ENCODE results near the gene PRG2. TPM values are rescaled to one million over a fixed set of nuclear protein-coding genes. Genes with fewer than 3 reads are reported as not detected.

PRG2 gene
- total RNA-seq, 2 donors from 2014 or later = 0.55 to 0.92 TPM

DNA sequence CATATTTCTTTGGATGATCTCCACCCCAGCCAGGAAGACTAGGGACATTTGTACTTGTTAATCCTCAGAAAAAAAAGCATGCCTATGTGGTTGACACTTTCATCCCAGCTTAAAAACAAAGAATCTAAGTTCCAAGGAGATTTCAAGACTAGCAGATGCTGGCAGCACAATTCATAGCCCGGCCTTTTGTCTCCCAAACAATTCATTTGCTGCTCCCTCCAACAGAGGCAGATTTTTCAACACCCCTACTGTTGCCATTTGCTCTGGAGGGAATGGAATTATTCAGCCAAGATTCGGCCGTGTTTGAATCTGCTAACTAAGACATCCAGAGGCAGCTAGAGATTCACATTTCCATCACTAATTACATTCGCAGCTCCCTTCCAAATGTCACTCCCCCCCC, 37.0 kb downstream of the PRG2 start:
- Mint-ChIP-seq H3K27ac (no peak overlapping the region), H3K27me3 (peaks cover 15% of the 10 kb centered on the region), H3K4me3 (no peak overlapping the region), H3K4me1 (peaks cover 6% of the 10 kb centered on the region), H3K36me3 (ENCODE audit: low read depth) (peaks cover 5% of the 10 kb centered on the region)
- ATAC-seq (no peak), DNase-seq (no peak)
- H3K9me3 ChIP-seq (ENCODE audit: control insufficient read depth, low read length, poor library complexity, severe bottlenecking) = no peaks in the 10 kb centered on the region

DNA sequence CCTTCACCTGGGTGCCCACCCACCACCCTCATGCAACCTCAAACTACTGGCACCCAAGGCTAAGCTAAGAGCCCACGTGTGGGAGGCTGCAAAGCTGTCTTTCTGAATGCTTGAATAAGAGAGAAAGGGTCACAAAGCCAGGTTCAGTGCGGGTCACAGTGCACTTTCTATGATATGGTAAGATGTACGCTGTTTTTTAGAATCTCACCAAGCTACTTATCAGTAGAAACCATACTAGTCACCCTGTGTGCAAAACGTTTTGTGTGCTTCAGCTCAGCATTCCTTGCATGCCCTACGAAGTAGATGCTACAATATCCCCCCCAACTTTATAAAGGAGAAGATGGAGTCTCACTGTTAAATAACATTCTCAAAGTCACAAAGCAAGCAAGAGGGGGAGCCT, 37.4 kb downstream of the PRG2 start:
- no peak for ATAC-seq
- Mint-ChIP-seq H3K4me3 (no peak overlapping the region), H3K36me3 (ENCODE audit: low read depth) (peaks cover 5% of the 10 kb centered on the region), H3K27me3 (peaks cover 15% of the 10 kb centered on the region), H3K27ac (no peak overlapping the region), H3K4me1 (peaks cover 6% of the 10 kb centered on the region)
- no peaks in the 10 kb centered on the region for H3K9me3 ChIP-seq (ENCODE audit: control insufficient read depth, low read length, poor library complexity, severe bottlenecking)
- no peak for DNase-seq

- ATAC-seq (peak; percentile 63), DNase-seq (peak; percentile 45 to 67 (median 58))
- peaks cover 12% of the 10 kb centered on the region for H3K27me3 Mint-ChIP-seq
- peaks cover 8% of the 10 kb centered on the region for H3K4me1 Mint-ChIP-seq
- peak overlapping the region; percentile 21 for H3K27ac Mint-ChIP-seq
- H3K4me3 Mint-ChIP-seq = no peak overlapping the region
- H3K9me3 ChIP-seq (ENCODE audit: control insufficient read depth, low read length, poor library complexity, severe bottlenecking) = no peaks in the 10 kb centered on the region
- peaks cover 3% of the 10 kb centered on the region for H3K36me3 Mint-ChIP-seq (ENCODE audit: low read depth)
These were observed 40.8 kb downstream of the PRG2 start for GRCh38 chr11:57349491-57350274.

DNA sequence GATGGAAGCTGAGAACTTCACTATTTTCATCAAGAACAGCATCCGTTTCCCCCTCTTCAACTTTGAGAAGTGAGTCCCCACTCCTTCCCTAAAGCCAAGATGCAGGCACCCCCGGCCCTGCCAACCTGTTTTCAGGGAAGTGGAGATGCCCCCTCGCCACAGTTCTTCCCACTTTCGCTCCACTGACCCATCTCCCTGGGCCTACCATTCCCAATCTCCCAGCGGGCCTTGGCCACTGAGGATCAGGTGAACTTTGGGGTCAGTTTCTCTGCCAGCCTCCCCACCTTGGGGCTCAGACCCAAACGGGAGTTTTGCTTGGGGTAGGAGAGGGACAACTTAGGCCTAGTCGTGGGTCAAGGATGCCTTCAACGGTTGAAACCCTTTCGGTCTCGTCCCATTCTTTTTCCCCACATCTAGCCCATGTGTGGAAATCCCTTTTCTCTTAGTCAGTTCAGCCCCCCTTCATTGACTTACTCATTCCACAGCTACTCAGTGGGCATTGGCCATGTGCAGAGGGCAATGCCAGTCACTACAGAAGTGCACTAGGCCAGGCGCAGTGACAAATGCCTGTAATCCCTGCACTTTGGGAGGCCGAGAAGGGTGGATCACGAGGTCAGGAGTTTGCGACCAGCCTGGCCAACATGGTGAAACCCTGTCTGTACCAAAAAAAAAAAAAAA, 41.7 kb downstream of the PRG2 start:
- no peaks in the 10 kb centered on the region for H3K36me3 Mint-ChIP-seq (ENCODE audit: low read depth)
- peaks cover 5% of the 10 kb centered on the region for H3K4me1 Mint-ChIP-seq
- DNase-seq (no peak), ATAC-seq (no peak)
- H3K9me3 ChIP-seq (ENCODE audit: control insufficient read depth, low read length, poor library complexity, severe bottlenecking) = no peaks in the 10 kb centered on the region
- H3K27ac Mint-ChIP-seq = peak overlapping the region; percentile 49
- H3K4me3 Mint-ChIP-seq = no peak overlapping the region
- peaks cover 5% of the 10 kb centered on the region for H3K27me3 Mint-ChIP-seq

GRCh38 chr11:57348052-57348451, 42.4 kb downstream of the PRG2 start:
- H3K27ac Mint-ChIP-seq = no peak overlapping the region
- no peak overlapping the region for H3K4me3 Mint-ChIP-seq
- DNase-seq = no peak
- H3K9me3 ChIP-seq (ENCODE audit: control insufficient read depth, low read length, poor library complexity, severe bottlenecking) = no peaks in the 10 kb centered on the region
- peaks cover 5% of the 10 kb centered on the region for H3K4me1 Mint-ChIP-seq
- ATAC-seq = no peak
- H3K27me3 Mint-ChIP-seq = peaks cover 2% of the 10 kb centered on the region
- H3K36me3 Mint-ChIP-seq (ENCODE audit: low read depth) = no peaks in the 10 kb centered on the region

GRCh38 chr11:57347336-57347735, 43.1 kb downstream of the PRG2 start:
- ATAC-seq (no peak), DNase-seq (no peak)
- Mint-ChIP-seq H3K27ac (peak overlapping the region; percentile 63), H3K4me1 (peaks cover 5% of the 10 kb centered on the region), H3K36me3 (ENCODE audit: low read depth) (no peaks in the 10 kb centered on the region), H3K4me3 (no peak overlapping the region), H3K27me3 (no peaks in the 10 kb centered on the region)
- H3K9me3 ChIP-seq (ENCODE audit: control insufficient read depth, low read length, poor library complexity, severe bottlenecking) = no peaks in the 10 kb centered on the region

DNA sequence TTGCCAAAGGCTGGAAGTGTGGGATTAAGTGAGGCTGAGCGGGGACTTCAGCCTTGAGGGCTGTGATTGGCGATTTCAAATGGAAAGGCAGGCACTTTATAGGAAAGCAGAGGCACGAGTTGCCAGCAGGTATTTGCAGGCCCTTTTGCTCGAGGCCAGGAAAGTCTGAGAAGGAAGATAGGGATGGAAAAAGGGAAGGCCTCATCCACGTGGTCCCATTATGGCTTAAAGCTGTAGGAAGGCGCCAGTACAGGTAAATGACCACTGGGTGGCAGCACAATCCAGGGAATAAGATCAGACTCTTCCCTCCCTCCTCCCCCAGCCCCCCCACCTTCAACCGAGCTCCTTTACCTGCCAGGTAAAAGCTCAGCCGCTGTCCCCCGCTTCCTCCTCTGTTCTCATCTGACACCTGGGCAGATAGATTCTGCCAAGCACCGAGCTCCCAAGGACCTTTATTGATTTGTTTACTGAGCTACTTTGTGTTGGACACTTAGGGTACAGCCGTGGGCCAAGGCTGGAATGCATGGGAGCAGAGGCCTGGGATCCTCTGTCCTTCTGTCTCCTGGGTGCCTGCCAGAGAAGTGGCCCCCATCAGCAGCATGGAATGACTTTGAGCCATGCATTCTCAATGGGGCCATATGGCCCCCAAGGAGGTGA, 44.8 kb downstream of the PRG2 start:
- no peaks in the 10 kb centered on the region for H3K9me3 ChIP-seq (ENCODE audit: control insufficient read depth, low read length, poor library complexity, severe bottlenecking)
- H3K27me3 Mint-ChIP-seq = peaks cover 8% of the 10 kb centered on the region
- DNase-seq = peak; percentile 47 to 62 (median 49)
- peak; percentile 90 for ATAC-seq
- H3K36me3 Mint-ChIP-seq (ENCODE audit: low read depth) = no peaks in the 10 kb centered on the region
- H3K4me1 Mint-ChIP-seq = peaks cover 5% of the 10 kb centered on the region
- H3K27ac Mint-ChIP-seq = peak overlapping the region; percentile 21
- no peak overlapping the region for H3K4me3 Mint-ChIP-seq

DNA sequence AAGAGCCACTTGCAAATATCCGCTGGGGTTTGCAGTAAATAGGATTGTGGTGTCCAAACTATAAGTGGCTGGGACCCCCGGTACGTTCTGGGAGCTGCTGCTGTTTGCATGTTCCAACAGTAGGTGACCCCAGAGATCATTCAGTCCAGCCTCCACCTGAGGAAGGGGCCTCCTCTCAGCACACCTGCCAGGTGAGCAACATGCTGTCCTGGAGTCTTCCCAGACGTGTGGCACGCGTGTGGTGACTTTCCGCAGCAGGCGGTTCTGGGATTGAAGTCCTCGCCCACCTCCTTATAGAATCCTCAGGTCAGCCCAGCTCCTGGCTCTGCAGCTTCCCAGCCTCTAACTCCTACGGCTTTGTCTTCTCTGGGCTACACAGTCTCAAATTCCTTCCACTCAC, 45.6 kb downstream of the PRG2 start:
- no peaks in the 10 kb centered on the region for H3K9me3 ChIP-seq (ENCODE audit: control insufficient read depth, low read length, poor library complexity, severe bottlenecking)
- Mint-ChIP-seq H3K4me3 (no peak overlapping the region), H3K36me3 (ENCODE audit: low read depth) (no peaks in the 10 kb centered on the region), H3K27ac (no peak overlapping the region), H3K4me1 (peaks cover 3% of the 10 kb centered on the region), H3K27me3 (peaks cover 15% of the 10 kb centered on the region)
- DNase-seq = no peak
- no peak for ATAC-seq

- ATAC-seq = no peak
- H3K27ac Mint-ChIP-seq = no peak overlapping the region
These were observed 46.6 kb downstream of the PRG2 start for GRCh38 chr11:57343825-57344224.

DNA sequence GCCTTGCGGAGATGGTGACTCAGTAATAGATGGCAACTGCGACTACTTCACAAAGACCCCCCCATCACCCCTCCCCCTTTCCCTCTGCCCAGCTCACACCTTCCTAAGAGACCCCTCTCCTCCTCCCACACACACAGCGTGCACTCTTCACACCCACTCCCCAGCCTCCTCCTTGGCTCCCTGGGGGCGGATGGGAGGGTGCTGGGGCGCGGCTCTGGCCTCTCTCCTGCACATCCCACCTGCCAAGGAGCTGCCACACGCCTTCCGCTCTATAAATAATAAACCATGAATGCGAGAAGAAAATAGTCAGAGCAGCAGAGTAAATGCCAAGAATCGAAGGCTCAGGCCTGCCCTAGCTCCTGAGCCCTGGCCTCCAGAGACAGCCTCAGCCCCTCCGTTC, 47.7 kb downstream of the PRG2 start:
- no peak for DNase-seq
- no peak overlapping the region for H3K27ac Mint-ChIP-seq
- no peak for ATAC-seq
- H3K9me3 ChIP-seq (ENCODE audit: control insufficient read depth, low read length, poor library complexity, severe bottlenecking) = no peaks in the 10 kb centered on the region
- H3K36me3 Mint-ChIP-seq (ENCODE audit: low read depth) = no peaks in the 10 kb centered on the region
- no peak overlapping the region for H3K4me3 Mint-ChIP-seq
- H3K27me3 Mint-ChIP-seq = peaks cover 15% of the 10 kb centered on the region
- peaks cover 3% of the 10 kb centered on the region for H3K4me1 Mint-ChIP-seq

More at GRCh38 chr11:57343825-57344224, 46.6 kb downstream of the PRG2 start:
- peaks cover 3% of the 10 kb centered on the region for H3K4me1 Mint-ChIP-seq
- no peaks in the 10 kb centered on the region for H3K36me3 Mint-ChIP-seq (ENCODE audit: low read depth)
- H3K27me3 Mint-ChIP-seq = peaks cover 15% of the 10 kb centered on the region
- no peak for DNase-seq
- H3K9me3 ChIP-seq (ENCODE audit: control insufficient read depth, low read length, poor library complexity, severe bottlenecking) = no peaks in the 10 kb centered on the region
- H3K4me3 Mint-ChIP-seq = no peak overlapping the region

DNA sequence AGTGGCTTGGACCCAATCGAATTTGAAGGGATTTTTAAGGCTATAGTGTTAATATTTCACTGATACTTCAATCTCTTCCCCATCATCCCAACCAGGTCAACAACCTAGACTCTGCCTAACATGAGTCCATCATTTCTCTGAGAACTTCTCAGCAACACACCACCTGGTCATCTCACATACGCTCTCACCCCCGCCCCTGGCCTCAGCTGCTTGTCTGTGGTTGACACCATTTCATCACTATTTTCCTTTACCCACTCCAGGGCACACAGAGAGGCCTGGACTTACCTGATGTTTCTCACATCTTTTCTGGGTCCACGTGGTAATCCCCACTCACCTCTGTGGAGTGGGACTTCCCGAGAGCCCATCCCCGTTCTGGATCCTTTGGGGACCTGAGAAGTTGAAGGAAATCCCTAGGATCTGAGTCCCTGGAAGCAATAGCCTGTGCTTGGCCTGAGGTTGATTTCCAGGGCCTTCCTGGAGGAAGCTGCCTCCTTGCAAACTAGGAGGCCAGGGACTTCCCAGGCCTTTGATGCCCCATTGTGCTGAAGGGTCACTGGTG, 49.1 kb downstream of the PRG2 start:
- Mint-ChIP-seq H3K36me3 (ENCODE audit: low read depth) (no peaks in the 10 kb centered on the region), H3K27ac (no peak overlapping the region), H3K27me3 (peaks cover 15% of the 10 kb centered on the region), H3K4me3 (no peak overlapping the region), H3K4me1 (peaks cover 5% of the 10 kb centered on the region)
- H3K9me3 ChIP-seq (ENCODE audit: control insufficient read depth, low read length, poor library complexity, severe bottlenecking) = no peaks in the 10 kb centered on the region
- ATAC-seq (no peak), DNase-seq (no peak)

DNA sequence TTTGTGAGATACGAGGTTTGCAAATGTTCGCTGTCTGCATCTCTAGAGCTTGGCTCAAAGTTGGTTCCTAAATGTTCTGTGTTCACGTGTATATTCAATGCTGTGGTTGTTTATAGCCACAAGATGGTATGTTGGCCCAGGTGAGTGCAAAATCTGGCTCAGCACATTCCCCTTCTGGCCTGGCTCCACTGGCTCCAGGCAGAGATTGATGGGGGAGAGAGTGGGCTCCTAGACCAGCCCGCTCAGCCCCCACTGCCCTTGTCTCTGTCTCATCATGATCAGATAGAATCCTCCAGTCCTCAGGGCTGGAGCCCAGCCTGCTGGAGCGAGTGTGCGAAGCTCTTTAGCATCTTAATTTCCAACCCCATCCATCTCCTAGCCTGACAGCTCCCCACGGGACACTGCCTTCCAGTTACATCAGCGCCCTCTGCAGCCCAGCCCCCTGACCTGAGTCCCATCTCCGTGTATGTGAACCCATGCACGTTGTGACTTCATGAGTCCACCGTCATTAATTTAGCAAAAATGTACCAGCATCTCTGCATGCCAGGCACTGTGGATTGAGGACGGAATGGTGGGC, 50.3 kb downstream of the PRG2 start:
- H3K4me1 Mint-ChIP-seq = peaks cover 9% of the 10 kb centered on the region
- no peaks in the 10 kb centered on the region for H3K9me3 ChIP-seq (ENCODE audit: control insufficient read depth, low read length, poor library complexity, severe bottlenecking)
- H3K36me3 Mint-ChIP-seq (ENCODE audit: low read depth) = peaks cover 2% of the 10 kb centered on the region
- H3K4me3 Mint-ChIP-seq = no peak overlapping the region
- no peak overlapping the region for H3K27ac Mint-ChIP-seq
- H3K27me3 Mint-ChIP-seq = peaks cover 15% of the 10 kb centered on the region
- DNase-seq (no peak), ATAC-seq (no peak)

- Mint-ChIP-seq H3K4me3 (no peak overlapping the region), H3K4me1 (peaks cover 16% of the 10 kb centered on the region), H3K27me3 (peaks cover 15% of the 10 kb centered on the region), H3K27ac (no peak overlapping the region), H3K36me3 (ENCODE audit: low read depth) (peaks cover 2% of the 10 kb centered on the region)
- DNase-seq (no peak), ATAC-seq (no peak)
- H3K9me3 ChIP-seq (ENCODE audit: control insufficient read depth, low read length, poor library complexity, severe bottlenecking) = no peaks in the 10 kb centered on the region
These were observed 51.1 kb downstream of the PRG2 start for GRCh38 chr11:57339328-57339727.

Measured in T-helper 17 cell (primary cell).